HG02610 (cell line): Measurements from ENCODE around the gene CEP44.

ENCODE experiments used
- ATAC-seq: cut with Tn5 transposase; IDR thresholded peaks from one replicate; pipeline ENCODE4 v1.9.1; 2021; ENCODE audit warnings: mild to moderate bottlenecking, moderate library complexity; ENCODE audit not compliant: unreplicated experiment

CEP44 gene

GRCh38 chr4:174381440-174381800, 97.7 kb downstream of the CEP44 start:
- ATAC-seq: no peak
